Measurements from ENCODE around the gene ADAM12.

GRCh38 chr10:126011995-126012394, 376.3 kb downstream of the ADAM12 start:
- TF ChIP-seq EZH2 (IDR thresholded peaks at IDR 0.05; ENCODE audit: insufficient read depth, low read length) (no peak), CTCF (IDR thresholded peaks at IDR 0.05; ENCODE audit: insufficient read depth, low read depth, low read length) (no peak)

Data from astrocyte (in vitro differentiated cells and primary cell).